Neural progenitor cell (in vitro differentiated cells): ENCODE data around the gene PSD2. TPM values are rescaled to one million over a fixed set of nuclear protein-coding genes. Genes with fewer than 3 reads are reported as not detected.
"Not testable (repeated sequence)": the region's sequence is repeated elsewhere in the genome, so short reads cannot be mapped to it uniquely, and the experiment has no call there.

Experiments
- DNase-seq: peaks from one replicate; pipeline ENCODE4 v3.0.0-alpha.2; 2016; ENCODE audit warnings: low spot score
- H2AFZ ChIP-seq: fragments of 200-600 bp; sonication (generic); replicated peaks from 2 replicates; pipeline ENCODE4 v1.6.1; 2016; ENCODE audit warnings: antibody characterized with exemption
- H3F3A ChIP-seq: fragments of 200-600 bp; sonication (generic); 2 replicates; pipeline ENCODE4 v1.6.1; 2016; ENCODE audit warnings: antibody characterized with exemption, low read depth
- H3K27ac ChIP-seq: fragments of 200-600 bp; sonication (generic); 2 replicates; pipeline ENCODE4 v1.5.1; 2016; ENCODE audit warnings: mild to moderate bottlenecking
- H3K27me3 ChIP-seq: fragments of 200-600 bp; sonication (generic); 2 replicates; pipeline ENCODE4 v1.6.1; 2016; ENCODE audit warnings: mild to moderate bottlenecking, moderate library complexity
- H3K36me3 ChIP-seq: fragments of 200-600 bp; sonication (generic); 2 replicates; pipeline ENCODE4 v1.5.1; 2016
- H3K4me1 ChIP-seq: fragments of 200-600 bp; sonication (generic); 2 replicates; pipeline ENCODE4 v1.6.1; 2016; ENCODE audit warnings: mixed run types
- H3K4me2 ChIP-seq: fragments of 200-600 bp; sonication (generic); 2 replicates; pipeline ENCODE4 v1.6.1; 2016
- H3K4me3 ChIP-seq: fragments of 200-600 bp; sonication (generic); 2 replicates; pipeline ENCODE4 v1.5.1; 2016
- H3K79me2 ChIP-seq: fragments of 200-600 bp; sonication (generic); 2 replicates; pipeline ENCODE4 v1.6.1; 2016; ENCODE audit warnings: low read depth
- H3K9ac ChIP-seq: fragments of 200-600 bp; sonication (generic); 2 replicates; pipeline ENCODE4 v1.6.1; 2016
- H3K9me3 ChIP-seq: fragments of 200-600 bp; sonication (generic); 2 replicates; pipeline ENCODE4 v1.5.1; 2016; ENCODE audit warnings: low read depth
- H4K20me1 ChIP-seq: fragments of 200-600 bp; sonication (generic); 2 replicates; pipeline ENCODE4 v1.6.1; 2016; ENCODE audit warnings: low read depth
- H3K27ac Mint-ChIP-seq: 3 replicates; pipeline ENCODE4 v1.8.0; 2021; ENCODE audit warnings: mixed read lengths
- H3K27me3 Mint-ChIP-seq: 2 replicates; pipeline ENCODE4 v1.8.0; 2022; ENCODE audit warnings: low read depth, mild to moderate bottlenecking, inconsistent platforms, moderate library complexity, mixed read lengths; ENCODE audit not compliant: insufficient read depth
- H3K36me3 Mint-ChIP-seq: 3 replicates; pipeline ENCODE4 v1.8.0; 2021; ENCODE audit warnings: mixed read lengths
- H3K4me1 Mint-ChIP-seq: 3 replicates; pipeline ENCODE4 v1.8.0; 2021; ENCODE audit warnings: mixed read lengths
- H3K4me3 Mint-ChIP-seq: 3 replicates; pipeline ENCODE4 v1.8.0; 2021; ENCODE audit warnings: mild to moderate bottlenecking, moderate library complexity, mixed read lengths
- H3K9me3 Mint-ChIP-seq: 3 replicates; pipeline ENCODE4 v1.8.0; 2020; ENCODE audit warnings: mixed read lengths
- EZH2 ChIP-seq: fragments of 200-600 bp; sonication (generic); IDR thresholded peaks from 2 replicates; pipeline ENCODE4 v1.6.1; 2017; ENCODE audit warnings: antibody characterized with exemption, mild to moderate bottlenecking, moderate library complexity
- EZH2phosphoT487 ChIP-seq: fragments of 200-600 bp; sonication (generic); IDR thresholded peaks from 2 replicates; pipeline ENCODE4 v1.6.1; 2017; ENCODE audit warnings: antibody characterized with exemption
- total RNA-seq: library from RNA; depleted of rRNA; stranded (reverse); fragments of >200 nt; gene quantifications from 2 replicates; pipeline ENCODE4 v1.2.3, GENCODE V29; 2015; ENCODE audit warnings: low replicate concordance
- TF ChIP-seq, protein P1 (sequence below): fragments of 200-600 bp; sonication (generic); IDR thresholded peaks from 2 replicates; pipeline ENCODE4 v1.5.1; 2017; ENCODE audit warnings: antibody characterized with exemption, mild to moderate bottlenecking

PSD2 gene
- total RNA-seq, 1 donor from 2014 or later = 0.09 TPM

DNA sequence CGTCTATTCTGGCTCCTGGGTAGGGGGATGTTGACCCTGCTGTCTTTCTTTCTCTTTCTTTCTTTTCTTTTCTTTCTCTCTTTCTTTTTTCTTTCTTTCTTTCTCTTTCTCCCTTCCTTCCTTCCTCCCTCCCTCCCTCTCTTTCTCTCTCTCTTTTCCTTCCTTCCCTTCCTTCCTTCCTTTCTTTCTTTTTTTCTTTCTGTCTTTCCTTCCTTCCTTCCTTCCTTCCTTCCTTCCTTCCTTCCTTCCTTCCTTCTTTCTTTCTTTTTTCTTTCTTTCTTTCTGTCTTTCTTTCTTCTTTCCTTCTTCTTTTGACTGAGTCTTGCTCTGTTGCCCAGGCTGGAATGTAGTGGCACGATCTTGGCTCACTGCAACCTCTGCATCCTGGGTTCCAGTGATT is 3.0 kb upstream of the PSD2 start:
- H3K36me3 ChIP-seq, H3K4me3 ChIP-seq, H3K79me2 ChIP-seq, H3F3A ChIP-seq, H3K9ac ChIP-seq, H3K9me3 ChIP-seq, H3K9me3 Mint-ChIP-seq, H3K36me3 Mint-ChIP-seq, H3K27ac ChIP-seq, DNase-seq, H3K4me3 Mint-ChIP-seq, H2AFZ ChIP-seq, H3K27ac Mint-ChIP-seq, H3K4me2 ChIP-seq: not testable (repeated sequence)
- Histone ChIP-seq H3K27me3 (peaks cover 100% of the 10 kb centered on the region), H4K20me1 (peaks cover 29% of the 10 kb centered on the region), H3K4me1 (peaks cover 20% of the 10 kb centered on the region)
- peaks cover 58% of the 10 kb centered on the region for H3K27me3 Mint-ChIP-seq
- TF ChIP-seq EZH2phosphoT487 = peak; percentile 10
- peaks cover 12% of the 10 kb centered on the region for H3K4me1 Mint-ChIP-seq

DNA sequence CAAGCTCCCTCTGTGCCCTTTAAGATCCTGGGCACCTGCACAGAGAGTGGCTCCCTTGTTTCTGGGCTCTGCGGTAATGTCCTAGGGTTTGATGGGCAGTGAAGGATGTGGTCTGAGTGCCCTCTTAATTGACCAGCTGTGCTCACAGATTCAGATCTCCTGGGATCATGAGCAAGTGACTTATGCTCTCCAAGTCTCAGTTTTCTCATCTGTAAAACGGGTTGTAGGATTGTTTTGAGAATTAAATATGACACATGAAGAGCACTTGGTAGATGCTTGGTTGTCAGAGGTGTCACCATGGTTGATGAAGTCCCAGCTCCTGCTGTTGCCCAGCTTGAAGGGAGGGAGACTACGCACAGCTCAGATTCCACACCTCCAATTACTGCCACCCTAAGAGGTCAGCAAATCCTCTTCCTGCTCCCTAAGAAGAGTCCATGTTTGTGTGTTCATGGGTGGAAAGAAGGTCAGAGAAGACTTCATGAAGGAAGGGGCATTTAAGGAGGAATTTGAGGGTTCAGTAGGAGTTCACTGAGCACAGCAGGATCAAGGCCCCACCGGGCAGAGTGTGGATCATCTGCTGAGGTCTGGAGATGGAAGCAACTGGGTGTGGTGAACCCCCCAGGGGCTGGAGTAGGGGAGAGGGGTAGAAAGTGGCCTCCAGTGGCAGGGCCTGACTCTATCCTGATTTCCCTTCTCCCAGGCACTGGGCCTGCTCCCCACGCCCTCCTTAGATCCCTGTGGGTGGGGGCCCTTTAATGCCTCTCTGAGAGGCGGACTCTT is 1.4 kb upstream of the PSD2 start:
- Mint-ChIP-seq H3K4me1 (peaks cover 6% of the 10 kb centered on the region), H3K27me3 (peaks cover 64% of the 10 kb centered on the region), H3K36me3 (no peaks in the 10 kb centered on the region), H3K27ac (no peak overlapping the region), H3K4me3 (peak overlapping the region; percentile 48), H3K9me3 (no peaks in the 10 kb centered on the region)
- no peaks in the 10 kb centered on the region for H3K79me2 ChIP-seq
- peaks cover 7% of the 10 kb centered on the region for H3F3A ChIP-seq
- H3K4me2 ChIP-seq = no peak overlapping the region
- peaks cover 13% of the 10 kb centered on the region for H3K4me1 ChIP-seq
- peaks cover 100% of the 10 kb centered on the region for H3K27me3 ChIP-seq
- H2AFZ ChIP-seq = no peak overlapping the region
- TF ChIP-seq EZH2 (no peak), EZH2phosphoT487 (no peak)
- TF ChIP-seq, protein P1, sequence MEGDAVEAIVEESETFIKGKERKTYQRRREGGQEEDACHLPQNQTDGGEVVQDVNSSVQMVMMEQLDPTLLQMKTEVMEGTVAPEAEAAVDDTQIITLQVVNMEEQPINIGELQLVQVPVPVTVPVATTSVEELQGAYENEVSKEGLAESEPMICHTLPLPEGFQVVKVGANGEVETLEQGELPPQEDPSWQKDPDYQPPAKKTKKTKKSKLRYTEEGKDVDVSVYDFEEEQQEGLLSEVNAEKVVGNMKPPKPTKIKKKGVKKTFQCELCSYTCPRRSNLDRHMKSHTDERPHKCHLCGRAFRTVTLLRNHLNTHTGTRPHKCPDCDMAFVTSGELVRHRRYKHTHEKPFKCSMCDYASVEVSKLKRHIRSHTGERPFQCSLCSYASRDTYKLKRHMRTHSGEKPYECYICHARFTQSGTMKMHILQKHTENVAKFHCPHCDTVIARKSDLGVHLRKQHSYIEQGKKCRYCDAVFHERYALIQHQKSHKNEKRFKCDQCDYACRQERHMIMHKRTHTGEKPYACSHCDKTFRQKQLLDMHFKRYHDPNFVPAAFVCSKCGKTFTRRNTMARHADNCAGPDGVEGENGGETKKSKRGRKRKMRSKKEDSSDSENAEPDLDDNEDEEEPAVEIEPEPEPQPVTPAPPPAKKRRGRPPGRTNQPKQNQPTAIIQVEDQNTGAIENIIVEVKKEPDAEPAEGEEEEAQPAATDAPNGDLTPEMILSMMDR = no peak
- no peaks in the 10 kb centered on the region for H3K9me3 ChIP-seq
- H3K4me3 ChIP-seq = no peak overlapping the region
- no peak overlapping the region for H3K9ac ChIP-seq
- H3K36me3 ChIP-seq = no peaks in the 10 kb centered on the region
- H3K27ac ChIP-seq = no peak overlapping the region
- H4K20me1 ChIP-seq = peaks cover 35% of the 10 kb centered on the region
- DNase-seq = no peak

DNA sequence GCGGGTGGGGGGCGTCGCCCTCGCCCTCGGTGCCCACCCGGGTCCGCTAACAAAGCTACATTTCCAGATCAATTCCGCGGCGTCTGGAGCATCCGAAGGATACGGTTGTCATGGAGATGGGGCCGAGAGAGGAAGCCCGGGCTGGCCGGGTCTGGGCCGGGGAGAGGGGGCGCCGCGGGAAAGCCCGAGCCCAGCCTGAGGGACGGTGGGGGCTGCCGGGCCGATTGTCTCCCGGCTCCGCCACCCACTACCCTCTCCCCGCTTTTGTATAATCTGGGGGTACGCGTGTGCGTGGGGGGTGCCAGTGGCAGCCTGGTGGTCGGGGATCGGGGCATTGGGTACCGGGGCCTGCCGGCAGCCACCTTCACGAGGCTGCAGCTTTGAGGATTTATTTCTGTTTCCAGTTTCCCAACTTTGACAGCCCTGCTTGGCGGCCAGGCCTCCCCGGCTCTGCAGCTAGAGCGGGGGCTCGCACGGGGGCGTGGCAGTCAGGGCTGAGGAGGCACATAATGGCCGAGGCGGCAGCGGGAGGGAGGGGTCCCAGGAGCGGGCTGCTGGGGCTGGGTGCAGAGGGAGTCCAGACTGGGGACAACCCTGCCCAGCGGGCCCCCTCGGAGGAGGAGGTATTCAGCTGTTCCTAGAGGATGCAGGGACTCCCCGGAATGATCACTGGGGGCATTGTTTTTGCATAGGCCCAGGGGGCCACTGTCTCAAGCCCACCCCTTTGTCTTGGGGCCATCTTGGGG is 626 bp downstream of the PSD2 start:
- DNase-seq = peak; percentile 75
- Histone ChIP-seq H3K27me3 (peaks cover 100% of the 10 kb centered on the region), H4K20me1 (peaks cover 35% of the 10 kb centered on the region), H3K4me3 (peak overlapping the region; percentile 45), H3K79me2 (no peaks in the 10 kb centered on the region), H3K9me3 (no peaks in the 10 kb centered on the region), H3K27ac (no peak overlapping the region), H3K4me1 (peaks cover 13% of the 10 kb centered on the region), H3K9ac (no peak overlapping the region), H2AFZ (no peak overlapping the region), H3K36me3 (no peaks in the 10 kb centered on the region), H3F3A (peaks cover 7% of the 10 kb centered on the region), H3K4me2 (peak overlapping the region; percentile 94)
- TF ChIP-seq EZH2 (peak; percentile 75), EZH2phosphoT487 (peak; percentile 22)
- TF ChIP-seq, protein P1 = no peak
- Mint-ChIP-seq H3K27me3 (peaks cover 59% of the 10 kb centered on the region), H3K4me1 (peaks cover 6% of the 10 kb centered on the region), H3K4me3 (peak overlapping the region; percentile 75), H3K27ac (no peak overlapping the region), H3K9me3 (no peaks in the 10 kb centered on the region), H3K36me3 (no peaks in the 10 kb centered on the region)
